HepG2 (cell line): ENCODE measurements around the gene TRAIP. TPM values are rescaled to one million over a fixed set of nuclear protein-coding genes. Genes with fewer than 3 reads are reported as not detected.
A peak's percentile ranks its signal among the peaks of the same experiment; 100 is the strongest.

ENCODE experiments used
- DNMT3B ChIP-seq: conservative IDR thresholded peaks from 2 replicates; pipeline ENCODE4 v1.6.1; 2016; ENCODE audit warnings: missing biosample characterization, control low read depth
- HES4 ChIP-seq: sonication (generic); formaldehyde crosslinking; IDR thresholded peaks from 2 replicates; pipeline ENCODE4 v1.9.0; 2021; ENCODE audit warnings: mild to moderate bottlenecking, missing genetic modification reagents, borderline replicate concordance
- HNF1A ChIP-seq, 2 experiments: sonication (generic) in 1 of 2; formaldehyde crosslinking in 1 of 2; IDR thresholded peaks; 2 replicates each; pipeline versions ENCODE4 v1.4.0 to v1.6.1; 2016 to 2020; ENCODE audit warnings: borderline replicate concordance in 1 of 2, low read depth in 1 of 2, mild to moderate bottlenecking in 1 of 2, missing genetic modification reagents in 1 of 2
- KMT2B ChIP-seq: IDR thresholded peaks from 2 replicates; pipeline ENCODE4 v1.6.1; 2016; ENCODE audit warnings: missing genetic modification reagents, missing compliant biosample characterization
- PITX1 ChIP-seq: sonication (generic); formaldehyde crosslinking; IDR thresholded peaks from 2 replicates; pipeline ENCODE4 v1.5.1; 2020; ENCODE audit warnings: mild to moderate bottlenecking, missing genetic modification reagents
- SALL1 ChIP-seq: sonication (generic); formaldehyde crosslinking; IDR thresholded peaks from 2 replicates; pipeline ENCODE4 v1.8.0; 2022; ENCODE audit warnings: mild to moderate bottlenecking, missing genetic modification reagents
- SAP130 ChIP-seq: IDR thresholded peaks from 2 replicates; pipeline ENCODE4 v1.6.1; 2016; ENCODE audit warnings: low read depth
- TRIM24 ChIP-seq: sonication (generic); formaldehyde crosslinking; IDR thresholded peaks from 2 replicates; pipeline ENCODE4 v1.8.0; 2022; ENCODE audit warnings: mild to moderate bottlenecking, missing genetic modification reagents
- WIZ ChIP-seq: sonication (generic); formaldehyde crosslinking; IDR thresholded peaks from 2 replicates; pipeline ENCODE4 v1.5.1; 2020; ENCODE audit warnings: mild to moderate bottlenecking, missing genetic modification reagents
- ZBTB20 ChIP-seq: sonication (generic); formaldehyde crosslinking; IDR thresholded peaks from 2 replicates; pipeline ENCODE4 v1.8.1; 2023; ENCODE audit warnings: missing genetic modification reagents, low read depth, mild to moderate bottlenecking, borderline replicate concordance
- ZBTB3 ChIP-seq: sonication (generic); formaldehyde crosslinking; IDR thresholded peaks from 2 replicates; pipeline ENCODE4 v1.4.0; 2020; ENCODE audit warnings: low read depth, mild to moderate bottlenecking, moderate library complexity, missing genetic modification reagents, borderline replicate concordance
- ZNF253 ChIP-seq: sonication (generic); formaldehyde crosslinking; IDR thresholded peaks from 2 replicates; pipeline ENCODE4 v1.8.0; 2022; ENCODE audit warnings: mild to moderate bottlenecking, missing genetic modification reagents, borderline replicate concordance
- ZNF547 ChIP-seq: sonication (generic); formaldehyde crosslinking; IDR thresholded peaks from 2 replicates; pipeline ENCODE4 v1.5.1; 2020; ENCODE audit warnings: mild to moderate bottlenecking, missing genetic modification reagents
- ZNF576 ChIP-seq: sonication (generic); formaldehyde crosslinking; IDR thresholded peaks from 2 replicates; pipeline ENCODE4 v1.4.0; 2020; ENCODE audit warnings: mild to moderate bottlenecking, missing genetic modification reagents
- ZNF646 ChIP-seq: sonication (generic); formaldehyde crosslinking; IDR thresholded peaks from 2 replicates; pipeline ENCODE4 v1.9.0; 2021; ENCODE audit warnings: mild to moderate bottlenecking, missing genetic modification reagents
- ZNF674 ChIP-seq: sonication (generic); formaldehyde crosslinking; IDR thresholded peaks from 2 replicates; pipeline ENCODE4 v1.5.0; 2020; ENCODE audit warnings: low read depth, mild to moderate bottlenecking, missing genetic modification reagents
- ZNF740 ChIP-seq: sonication (generic); formaldehyde crosslinking; IDR thresholded peaks from 2 replicates; pipeline ENCODE4 v1.4.0; 2020; ENCODE audit warnings: missing genetic modification reagents
- ZNF790 ChIP-seq: sonication (generic); formaldehyde crosslinking; IDR thresholded peaks from 2 replicates; pipeline ENCODE4 v1.8.0; 2022; ENCODE audit warnings: missing genetic modification reagents, mild to moderate bottlenecking, borderline replicate concordance
- ZNF792 ChIP-seq: IDR thresholded peaks from 2 replicates; pipeline ENCODE4 v1.6.1; 2016
- polyA plus RNA-seq, 8 experiments: library from polyadenylated mRNA; depleted of rRNA in 3 of 8; stranded (reverse) in 7 of 8; unstranded in 1 of 8; fragments of >200 nt; fragmentation: Illumina TruSeq in 4 of 8; extraction: Trizol in 4 of 8; gene quantifications; 2 replicates each; pipeline versions ENCODE4 v1.2.1 to v1.2.3, GENCODE V29; 2011 to 2016; ENCODE audit warnings: low read depth in 4 of 8, missing spikeins in 1 of 8, mixed read lengths in 1 of 8; ENCODE audit not compliant: insufficient read depth in 1 of 8
- total RNA-seq, 5 experiments: library from RNA; depleted of rRNA; stranded (reverse); fragments of >200 nt; fragmentation: Illumina TruSeq; extraction: Trizol; gene quantifications; 2 replicates each; pipeline ENCODE4 v1.2.3, GENCODE V29; 2016; ENCODE audit warnings: low read depth in 1 of 5

The TRAIP gene
- total and polyA plus RNA-seq, 2 of the 13 experiments (the other 11 are each of a cell fraction or from before 2014, with no cell fraction given), result 13.9 to 23.9 TPM

- no peak for TF ChIP-seq ZBTB20 (CRISPR knock-in tag)
- 0 out of 2 replicates have a peak, but pooled peaks have one; percentile 30 for TF ChIP-seq ZNF792 (CRISPR knock-in tag)
- no peak for TF ChIP-seq ZNF790
- no peak for TF ChIP-seq ZNF646
- TF ChIP-seq ZNF547 (CRISPR knock-in tag), result no peak
- no peak for TF ChIP-seq ZNF576 (CRISPR knock-in tag)
- TF ChIP-seq ZNF674 (CRISPR knock-in tag), result no peak
- no peak for TF ChIP-seq ZNF740 (CRISPR knock-in tag)
- TF ChIP-seq WIZ (CRISPR knock-in tag), result peak; percentile 62; the same call in 1 of the 2 replicates
- no peak for TF ChIP-seq ZNF253 (CRISPR knock-in tag)
- TF ChIP-seq TRIM24, result no peak
- TF ChIP-seq HES4 (CRISPR knock-in tag), result 0 out of 2 replicates have a peak, but pooled peaks have one; percentile 21
- peak; percentile 41 for TF ChIP-seq SALL1 (CRISPR knock-in tag)
- no peak for TF ChIP-seq KMT2B (CRISPR knock-in tag)
- TF ChIP-seq HNF1A (IDR thresholded peaks at IDR 0.05; ENCODE audit: low read depth), result no peak
- TF ChIP-seq HNF1A (CRISPR knock-in tag; IDR thresholded peaks at IDR 0.05; ENCODE audit: borderline replicate concordance), result no peak
- no peak for TF ChIP-seq DNMT3B (CRISPR knock-in tag)
- 0 out of 2 replicates have a peak, but pooled peaks have one; percentile 23 for TF ChIP-seq PITX1 (CRISPR knock-in tag)
- TF ChIP-seq SAP130 (CRISPR knock-in tag), result peak; percentile 30; the same call in 1 of the 2 replicates
- no peak for TF ChIP-seq ZBTB3 (CRISPR knock-in tag)
Measured at GRCh38 chr3:49867871-49868321, 11.5 kb upstream of the TRAIP start (continued).
